GM19025 (cell line): ENCODE results near the gene PTBP3.
A peak's percentile ranks its signal among the peaks of the same experiment; 100 is the strongest.
"Not testable (repeated sequence)": the region's sequence is repeated elsewhere in the genome, so short reads cannot be mapped to it uniquely, and the experiment has no call there.

Experiments used
- ATAC-seq: cut with Tn5 transposase; IDR thresholded peaks from one replicate; pipeline ENCODE4 v1.9.1; 2021; ENCODE audit warnings: mild to moderate bottlenecking, low read depth, moderate library complexity; ENCODE audit not compliant: unreplicated experiment

The PTBP3 gene

DNA sequence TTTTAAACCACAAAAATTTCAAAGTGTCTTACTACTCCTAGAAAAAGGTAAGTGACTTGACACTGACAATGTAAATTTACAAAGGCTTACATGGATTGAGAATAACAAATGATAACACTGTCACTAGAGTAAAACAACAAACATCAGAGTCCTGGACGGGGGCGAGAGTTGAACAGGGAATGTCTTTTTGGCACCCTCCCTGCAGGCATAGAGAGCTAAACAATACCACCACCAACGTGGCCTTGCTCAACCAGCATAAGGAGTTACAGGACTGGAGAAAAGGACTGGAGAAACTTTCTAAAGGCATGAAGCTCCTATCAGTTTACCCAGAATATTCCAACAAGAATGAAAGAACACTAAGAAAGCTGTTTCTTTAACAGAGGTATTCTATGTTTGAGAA, 55.3 kb downstream of the PTBP3 start:
- no peak for ATAC-seq

DNA sequence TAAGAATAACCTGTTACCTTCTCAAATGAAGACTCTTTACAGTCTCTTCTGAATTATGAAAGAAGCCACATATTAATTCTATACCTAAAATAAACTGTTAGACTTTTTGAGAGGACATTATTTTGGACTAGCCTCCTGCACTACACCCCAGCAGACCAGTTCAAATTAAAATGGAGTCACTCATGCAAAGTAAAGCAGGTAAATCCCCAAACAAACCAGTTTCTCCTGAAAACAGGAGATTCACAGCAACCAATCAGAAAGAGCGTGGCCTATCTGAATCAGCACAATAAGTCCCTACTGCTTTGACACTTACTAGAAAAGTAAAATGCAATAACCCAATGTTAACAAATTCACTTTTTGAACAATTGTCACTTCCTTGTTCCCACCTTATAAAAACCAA, 58.8 kb downstream of the PTBP3 start:
- no peak for ATAC-seq

DNA sequence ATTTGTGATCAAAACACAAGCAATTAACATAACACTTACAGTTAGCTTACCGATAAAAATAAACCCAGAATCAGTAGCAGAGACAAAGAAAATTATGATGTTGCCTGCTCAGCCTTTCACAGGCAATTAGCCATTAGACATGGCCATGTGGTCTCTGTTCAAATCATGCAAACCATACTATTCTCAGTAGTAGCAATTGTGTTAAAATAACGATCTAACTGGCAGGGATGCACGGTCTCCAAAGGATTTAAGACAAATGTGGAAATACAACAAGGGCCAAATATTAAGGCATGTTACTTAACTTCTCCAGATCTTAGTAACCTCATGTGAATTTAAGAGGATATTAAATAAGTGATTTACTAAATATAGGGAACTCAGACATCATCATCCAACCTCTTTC, 59.5 kb downstream of the PTBP3 start:
- no peak for ATAC-seq

- no peak for ATAC-seq
Measured at GRCh38 chr9:112271466-112272098, 61.8 kb downstream of the PTBP3 start.

DNA sequence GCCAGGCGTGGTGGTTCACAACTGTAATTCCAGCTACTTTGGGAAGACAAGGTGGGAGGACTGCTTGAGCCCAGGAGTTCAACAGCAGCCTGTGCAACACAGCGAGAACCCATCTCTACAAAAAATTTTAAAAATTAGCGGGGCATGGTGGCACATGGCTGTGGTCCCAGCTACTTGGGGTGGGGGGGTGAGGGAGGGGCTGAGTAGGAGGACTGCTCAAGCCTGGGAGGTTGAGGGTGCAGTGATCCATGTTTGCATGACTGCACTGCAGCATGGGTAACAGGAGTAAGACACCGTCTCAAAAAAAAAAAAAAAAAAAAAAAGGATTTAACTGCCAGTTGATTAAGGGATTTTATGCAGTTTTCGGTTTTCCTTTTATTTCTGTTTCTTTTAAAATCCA, 65.0 kb downstream of the PTBP3 start:
- no peak for ATAC-seq

GRCh38 chr9:112267086-112267485, 66.3 kb downstream of the PTBP3 start:
- ATAC-seq: not testable (repeated sequence)

- no peak for ATAC-seq
Measured at GRCh38 chr9:112265391-112265790, 68.0 kb downstream of the PTBP3 start.

- no peak for ATAC-seq
Measured at GRCh38 chr9:112262577-112262976, 70.8 kb downstream of the PTBP3 start.

DNA sequence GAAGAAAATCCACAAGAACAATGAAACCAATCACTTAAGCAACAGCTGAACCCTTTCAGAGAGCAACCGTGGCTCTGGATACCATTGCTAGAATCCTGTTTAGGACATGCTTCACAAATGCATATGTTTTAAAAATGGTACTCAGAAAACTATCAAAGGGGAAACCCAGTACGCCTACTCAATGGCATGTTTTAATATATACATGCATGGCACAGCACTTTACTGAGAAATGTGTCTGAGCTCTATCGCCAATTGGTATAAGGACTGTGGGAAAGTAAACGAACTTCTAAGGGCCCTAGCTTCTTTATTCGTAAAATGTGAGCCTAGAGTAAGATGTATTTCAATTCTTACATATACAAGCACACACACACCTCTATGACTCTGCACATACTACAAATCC, 72.3 kb downstream of the PTBP3 start:
- ATAC-seq: no peak

DNA sequence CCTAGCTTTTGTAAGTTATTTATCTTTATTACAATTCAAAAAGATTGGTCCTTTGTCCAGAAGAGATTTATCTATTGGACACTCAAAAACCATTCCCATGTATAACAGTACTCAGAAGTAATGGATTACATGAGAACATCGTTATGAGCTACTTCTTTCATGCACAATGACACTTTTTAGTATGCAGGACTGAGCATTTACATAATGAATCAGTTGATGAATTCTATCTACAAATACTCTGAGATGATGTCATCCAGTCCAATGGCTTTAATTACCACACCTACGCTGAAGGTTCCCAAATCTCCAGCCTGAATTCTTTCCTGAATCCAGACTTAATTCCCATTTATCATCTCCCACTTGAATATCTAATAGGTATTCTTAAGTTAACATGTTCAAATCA, 75.3 kb downstream of the PTBP3 start:
- ATAC-seq: no peak

- no peak for ATAC-seq
Measured at GRCh38 chr9:112252194-112252593, 81.2 kb downstream of the PTBP3 start.

- peak; percentile 60 for ATAC-seq
Measured at GRCh38 chr9:112249277-112249676, 84.1 kb downstream of the PTBP3 start.

DNA sequence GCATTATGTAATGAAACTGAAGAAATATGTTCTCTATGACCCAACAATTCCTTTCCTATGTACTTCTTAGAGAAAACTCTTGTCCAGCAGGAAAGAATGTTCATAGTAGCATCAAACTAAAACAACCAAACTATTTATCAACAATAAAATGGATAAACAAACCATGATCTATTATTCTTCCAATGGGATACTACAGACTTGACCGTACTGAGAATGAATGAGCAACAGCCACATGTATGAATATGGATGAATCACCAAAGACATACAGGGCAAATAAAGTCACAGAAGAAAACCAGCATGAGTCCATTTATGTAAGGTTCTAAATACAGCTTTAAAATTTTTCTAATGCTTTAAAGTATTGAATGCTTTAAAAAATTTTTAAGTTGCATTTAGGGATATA, 84.7 kb downstream of the PTBP3 start:
- no peak for ATAC-seq

GRCh38 chr9:112247090-112247489, 86.3 kb downstream of the PTBP3 start:
- ATAC-seq: no peak

GRCh38 chr9:112245126-112245525, 88.3 kb downstream of the PTBP3 start:
- no peak for ATAC-seq

- ATAC-seq: no peak
Measured at GRCh38 chr9:112242147-112242804, 91.1 kb downstream of the PTBP3 start.

- ATAC-seq: no peak
Measured at GRCh38 chr9:112241491-112241890, 91.9 kb downstream of the PTBP3 start.

DNA sequence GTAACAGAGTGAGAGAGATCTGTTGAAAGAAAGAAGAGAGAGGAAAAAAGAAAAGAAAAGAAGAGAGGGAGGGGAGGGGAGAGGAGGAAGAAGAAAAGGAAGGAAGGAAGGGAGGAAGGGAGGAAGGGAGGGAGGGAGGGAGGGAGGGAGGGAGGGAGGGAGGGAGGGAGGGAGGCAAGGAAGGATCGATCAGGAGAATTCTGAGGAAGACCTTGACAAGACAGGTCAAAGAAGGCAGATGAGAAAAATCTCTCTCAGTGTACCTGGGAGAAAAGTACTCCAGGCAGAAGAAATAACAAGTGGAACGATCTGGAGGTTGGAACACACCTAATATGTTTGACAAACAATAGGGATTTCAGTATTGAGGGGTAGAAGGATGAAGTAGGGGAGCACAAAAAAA, 93.7 kb downstream of the PTBP3 start:
- ATAC-seq: no peak

DNA sequence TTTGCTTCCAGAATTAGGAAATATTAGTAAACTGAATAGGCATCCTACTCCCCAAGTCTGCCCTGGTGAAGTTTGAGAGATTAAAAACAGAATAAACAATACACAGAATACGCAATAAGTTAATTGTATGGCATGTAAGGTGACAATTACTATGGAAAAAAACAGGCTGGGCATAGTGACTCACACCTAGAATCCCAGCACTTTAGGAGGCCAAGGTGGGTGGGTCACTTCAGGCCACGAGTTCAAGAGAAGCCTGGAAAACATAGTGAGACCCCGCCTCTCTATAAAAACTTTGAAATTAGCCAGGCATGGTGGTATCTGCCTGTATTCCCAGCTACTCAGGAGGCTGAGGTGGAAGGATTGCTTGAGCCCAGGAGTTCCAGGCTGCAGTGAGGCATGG, 94.1 kb downstream of the PTBP3 start:
- ATAC-seq: no peak

GRCh38 chr9:112234779-112235178, 98.6 kb downstream of the PTBP3 start:
- ATAC-seq: no peak

DNA sequence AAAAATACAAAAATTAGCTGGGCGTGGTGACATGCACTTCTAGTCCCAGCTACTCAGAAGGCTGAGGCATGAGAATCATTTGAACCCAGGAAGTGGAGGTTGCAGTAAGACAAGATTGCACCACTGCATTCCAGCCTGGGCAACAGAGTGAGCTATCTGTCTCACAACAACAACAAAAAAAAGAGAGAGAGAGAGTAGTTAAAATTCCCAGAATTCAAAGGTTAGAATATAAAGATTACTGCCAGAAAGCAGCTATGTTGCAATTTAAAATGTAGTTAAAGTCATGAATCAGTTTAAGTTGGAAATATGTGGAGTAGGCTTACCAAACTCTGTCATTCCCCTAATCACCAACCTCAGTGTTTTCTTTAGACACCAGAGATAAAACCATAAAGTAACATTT, 99.7 kb downstream of the PTBP3 start:
- no peak for ATAC-seq

DNA sequence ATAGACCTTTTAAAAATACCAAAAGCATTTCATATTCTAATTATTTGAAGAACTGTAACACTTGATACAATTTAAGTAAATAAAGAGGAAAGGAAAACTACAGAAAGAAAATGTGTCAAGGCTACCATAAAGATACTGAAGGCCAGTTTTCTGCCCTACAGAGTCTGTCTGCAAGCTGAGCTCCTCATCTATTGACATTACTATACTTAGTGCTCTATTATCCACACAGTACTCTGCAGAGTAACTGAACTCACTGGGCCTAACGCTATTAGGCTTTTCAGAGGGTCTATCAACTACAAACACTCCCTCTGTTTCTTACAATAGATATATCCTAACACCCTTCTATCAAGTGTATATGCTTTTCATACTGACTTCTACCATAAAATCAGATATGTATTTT, 101.2 kb downstream of the PTBP3 start:
- no peak for ATAC-seq

- ATAC-seq: no peak
Measured at GRCh38 chr9:112226091-112226490, 107.3 kb downstream of the PTBP3 start.
